Tibial nerve (tissue), 4 donors: ENCODE measurements around the gene MBD3L2.
"Not testable (repeated sequence)": the region's sequence is repeated elsewhere in the genome, so short reads cannot be mapped to it uniquely, and the experiment has no call there.

Experiments used
- CTCF ChIP-seq, 5 experiments: fragments of 200-600 bp in 3 of 5; fragments of 450-650 bp in 2 of 5; sonication (generic) in 3 of 5; IDR thresholded peaks; one replicate each; pipeline ENCODE4 v1.5.1; 2016 to 2019; ENCODE audit warnings: antibody characterized with exemption in 5 of 5, mild to moderate bottlenecking in 3 of 5, moderate library complexity in 2 of 5
- EP300 ChIP-seq, 2 donors: sonication (generic); formaldehyde crosslinking; IDR thresholded peaks; one replicate each; pipeline ENCODE4 v1.6.1; 2017; ENCODE audit warnings: antibody characterized with exemption in 2 of 2, mild to moderate bottlenecking in 1 of 2
- POLR2A ChIP-seq, 2 donors: fragments of 450-650 bp; IDR thresholded peaks; one replicate each; pipeline ENCODE4 v1.6.1; 2017; ENCODE audit warnings: antibody characterized with exemption in 2 of 2, mild to moderate bottlenecking in 2 of 2, moderate library complexity in 2 of 2

GRCh38 chr19:7040079-7040478 is 9.0 kb upstream of the MBD3L2 start, which contains the start of gene MBD3L4:
- TF ChIP-seq CTCF, POLR2A, EP300 (IDR thresholded peaks at IDR 0.05): not testable (repeated sequence)
